ENCODE measurements around the gene NUP93.

- TF ChIP-seq BHLHE40 (IDR thresholded peaks at IDR 0.05; ENCODE audit: borderline replicate concordance), result no peak
- TF ChIP-seq, protein P1, sequence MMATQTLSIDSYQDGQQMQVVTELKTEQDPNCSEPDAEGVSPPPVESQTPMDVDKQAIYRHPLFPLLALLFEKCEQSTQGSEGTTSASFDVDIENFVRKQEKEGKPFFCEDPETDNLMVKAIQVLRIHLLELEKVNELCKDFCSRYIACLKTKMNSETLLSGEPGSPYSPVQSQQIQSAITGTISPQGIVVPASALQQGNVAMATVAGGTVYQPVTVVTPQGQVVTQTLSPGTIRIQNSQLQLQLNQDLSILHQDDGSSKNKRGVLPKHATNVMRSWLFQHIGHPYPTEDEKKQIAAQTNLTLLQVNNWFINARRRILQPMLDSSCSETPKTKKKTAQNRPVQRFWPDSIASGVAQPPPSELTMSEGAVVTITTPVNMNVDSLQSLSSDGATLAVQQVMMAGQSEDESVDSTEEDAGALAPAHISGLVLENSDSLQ (IDR thresholded peaks at IDR 0.05), result no peak
- TF ChIP-seq TARDBP (IDR thresholded peaks at IDR 0.05), result no peak
- no peak for TF ChIP-seq ZNF384 (IDR thresholded peaks at IDR 0.05)
- TF ChIP-seq FOXA1 (IDR thresholded peaks at IDR 0.05), result no peak
- no peak for TF ChIP-seq ELF4 (IDR thresholded peaks at IDR 0.05)
- no peak for TF ChIP-seq L3MBTL2 (conservative IDR thresholded peaks at IDR 0.05)
- no peak for TF ChIP-seq NFRKB (IDR thresholded peaks at IDR 0.05)
- no peak for TF ChIP-seq ARNT (IDR thresholded peaks at IDR 0.05)
- TF ChIP-seq FOXM1 (IDR thresholded peaks at IDR 0.05; ENCODE audit: borderline replicate concordance), result no peak
- TF ChIP-seq LEF1 (IDR thresholded peaks at IDR 0.05; ENCODE audit: borderline replicate concordance), result no peak
Measured at GRCh38 chr16:56771558-56772279, 41.8 kb downstream of the NUP93 start.

All from HEK293T (cell line).